GM19452 (cell line): ENCODE data around the gene PTGR2.
"Not testable (repeated sequence)": the region's sequence is repeated elsewhere in the genome, so short reads cannot be mapped to it uniquely, and the experiment has no call there.

ENCODE experiments used
- ATAC-seq: cut with Tn5 transposase; IDR thresholded peaks from one replicate; pipeline ENCODE4 v1.9.1; 2021; ENCODE audit not compliant: unreplicated experiment

The PTGR2 gene

GRCh38 chr14:73833034-73833433 is 18.6 kb upstream of the PTGR2 start:
- no peak for ATAC-seq

DNA sequence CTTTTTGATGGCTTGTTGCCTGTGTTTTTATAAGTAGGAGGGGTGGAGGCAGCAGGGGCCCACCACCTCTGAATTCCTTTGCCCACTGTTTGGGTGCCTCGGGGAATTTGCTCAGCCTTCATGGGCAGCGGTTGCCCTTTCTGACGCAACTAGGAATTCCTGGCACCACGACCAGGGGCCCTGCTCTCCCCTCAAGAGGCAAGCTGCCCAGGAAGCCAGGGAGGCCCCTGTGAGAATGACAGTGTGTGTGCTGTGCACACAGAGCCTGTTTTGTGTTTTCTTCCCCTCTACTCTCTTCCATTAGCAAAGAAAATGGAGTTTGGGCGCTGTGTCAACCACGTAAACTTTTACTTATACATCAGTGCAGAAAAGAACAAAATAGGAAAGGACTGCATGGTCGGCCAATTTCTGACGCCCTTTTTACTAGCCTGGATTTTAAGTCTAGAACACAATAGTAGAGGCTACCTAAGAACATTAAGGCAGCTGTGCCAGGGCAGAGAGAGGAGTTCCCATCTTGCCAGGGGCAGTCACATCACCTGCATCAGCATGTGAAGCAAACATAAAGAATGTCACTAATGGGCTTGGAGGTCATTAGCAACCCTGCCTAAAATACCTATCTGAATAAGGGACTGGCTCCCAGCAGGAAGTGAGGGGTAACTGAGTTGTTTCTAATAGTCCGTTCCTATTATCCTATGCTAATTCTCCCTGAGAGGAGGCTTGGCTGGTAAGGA is 17.9 kb upstream of the PTGR2 start:
- ATAC-seq: no peak

DNA sequence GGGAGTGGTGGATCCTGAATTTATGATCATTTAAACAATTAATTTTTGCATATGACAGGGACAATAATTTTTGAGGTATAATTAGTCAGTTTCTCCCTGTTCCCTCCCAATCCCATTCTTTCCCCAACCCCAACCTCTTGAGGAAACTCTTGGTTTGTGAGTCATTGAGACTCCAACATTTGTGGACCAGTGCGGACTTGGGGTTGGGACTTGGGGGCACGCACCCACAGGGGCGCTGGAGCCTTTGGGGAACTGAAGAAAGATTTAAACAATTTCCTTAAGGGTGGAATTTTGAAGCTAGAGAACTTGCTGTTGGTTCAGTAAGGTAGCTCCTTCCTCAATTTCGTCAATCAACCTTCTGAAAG is 17.4 kb upstream of the PTGR2 start:
- no peak for ATAC-seq

DNA sequence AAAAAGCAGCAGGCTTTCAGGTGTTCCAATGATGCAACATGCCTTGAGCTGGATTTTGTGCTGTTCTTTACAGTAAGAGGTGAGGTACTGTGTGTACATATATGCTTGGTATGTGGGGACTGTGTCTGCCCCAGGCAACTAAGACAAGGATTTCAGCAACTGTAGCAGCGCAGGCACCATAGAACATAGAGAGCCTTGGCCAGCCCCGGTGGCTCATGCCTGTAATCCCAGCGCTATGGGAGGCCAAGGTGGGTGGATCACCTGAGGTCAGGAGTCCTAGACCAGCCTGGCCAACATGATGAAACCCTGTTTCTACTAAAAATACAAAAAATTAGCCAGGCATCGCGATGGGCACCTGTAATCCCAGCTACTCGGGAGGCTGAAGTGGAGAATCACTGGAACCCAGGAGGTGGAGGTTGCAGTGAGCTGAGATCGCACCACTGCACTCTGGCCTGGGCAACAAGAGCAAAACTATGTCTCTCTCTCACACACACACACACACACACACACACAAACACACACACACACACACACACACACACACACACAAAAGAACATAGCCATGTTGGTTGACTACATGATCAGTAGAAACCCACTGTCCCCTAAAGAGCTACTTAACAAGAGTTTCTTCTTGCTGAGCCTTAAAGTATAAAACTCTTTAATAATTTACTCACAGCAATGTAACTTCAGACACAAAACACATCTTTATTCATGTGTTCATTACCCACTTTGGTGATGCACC is 13.2 kb upstream of the PTGR2 start:
- not testable (repeated sequence) for ATAC-seq

- ATAC-seq: no peak
Observed at GRCh38 chr14:73842201-73842600, 9.4 kb upstream of the PTGR2 start.

- ATAC-seq: no peak
Observed at GRCh38 chr14:73842851-73843250, 8.8 kb upstream of the PTGR2 start.

DNA sequence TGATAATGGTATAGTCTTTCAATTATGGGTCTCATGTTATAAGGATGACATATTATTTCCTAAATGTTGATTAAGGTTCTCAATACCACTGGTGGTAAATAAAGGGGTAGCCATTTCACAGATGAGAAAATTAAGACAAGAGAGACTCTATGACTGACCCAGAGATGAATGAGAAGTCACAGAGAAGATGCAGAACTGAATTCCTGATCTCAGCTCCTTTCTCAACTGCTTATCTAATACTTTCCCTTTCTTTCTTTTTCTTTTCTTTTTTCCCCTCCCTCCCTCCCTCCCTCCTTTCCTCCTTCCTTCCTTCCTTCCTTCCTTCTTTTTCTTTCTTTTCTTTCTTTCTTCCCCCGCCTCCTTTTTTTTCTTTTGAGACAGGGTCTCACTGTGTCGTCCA is 8.3 kb upstream of the PTGR2 start:
- no peak for ATAC-seq

- ATAC-seq: no peak
Observed at GRCh38 chr14:73846947-73847346, 4.7 kb upstream of the PTGR2 start.

GRCh38 chr14:73851000-73851399 is 631 bp upstream of the PTGR2 start:
- no peak for ATAC-seq

DNA sequence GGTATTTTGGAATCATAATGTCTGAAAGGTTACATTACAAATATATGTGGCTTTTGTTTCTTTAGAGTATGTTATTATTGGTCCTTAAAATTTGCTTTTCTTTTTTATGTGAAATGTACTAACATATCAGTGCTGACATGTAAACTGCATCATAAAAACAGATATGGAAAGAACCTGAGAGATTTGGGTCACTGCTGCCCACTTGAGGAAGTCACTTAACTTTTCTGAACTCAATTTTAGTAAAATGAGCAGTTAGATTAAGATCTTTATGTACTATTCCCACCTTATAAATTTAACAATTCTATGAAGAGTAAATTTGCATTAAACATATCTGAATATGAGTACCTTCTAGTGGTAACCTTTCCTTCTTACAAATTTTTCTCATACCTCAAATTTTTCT is 7.5 kb downstream of the PTGR2 start:
- ATAC-seq: no peak

DNA sequence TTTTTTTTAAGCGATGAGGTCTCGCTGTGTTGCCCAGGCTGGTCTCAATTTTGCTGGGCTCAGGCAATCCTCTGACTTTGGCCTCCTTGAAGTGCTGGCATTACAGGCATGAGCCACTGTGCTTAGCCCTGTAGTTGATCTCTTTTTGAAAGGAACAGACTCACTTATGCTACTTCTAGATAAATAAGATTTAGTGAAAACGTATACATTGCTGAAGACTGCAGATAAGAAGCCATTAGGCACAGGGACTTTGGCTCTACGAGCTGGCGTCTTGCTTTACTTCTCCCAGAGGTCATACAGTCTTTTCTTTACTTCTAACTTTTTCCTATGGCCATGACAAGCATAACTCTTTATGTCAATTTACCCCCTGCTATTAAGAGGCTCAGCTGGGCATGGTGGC is 9.4 kb downstream of the PTGR2 start:
- no peak for ATAC-seq

- ATAC-seq: no peak
Observed at GRCh38 chr14:73862480-73862879, 10.8 kb downstream of the PTGR2 start.

DNA sequence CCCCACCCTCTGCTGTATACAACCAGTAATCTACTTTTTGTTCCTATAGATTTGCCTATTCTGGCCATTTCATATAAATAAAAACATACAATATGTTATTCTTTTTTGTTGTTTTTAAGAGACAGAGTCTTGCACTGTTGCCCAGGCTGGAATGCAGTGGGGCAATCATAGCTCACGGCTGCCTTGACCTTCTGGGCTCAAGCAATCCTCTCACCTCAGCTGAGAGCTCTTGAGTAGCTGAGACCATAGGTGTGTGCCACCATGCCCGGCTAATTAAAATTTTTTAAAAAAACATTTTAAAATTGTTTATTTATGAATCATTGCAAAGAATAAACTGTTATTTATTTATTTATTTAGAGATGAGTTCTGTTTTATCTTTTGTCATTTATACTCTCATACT is 11.6 kb downstream of the PTGR2 start:
- ATAC-seq: no peak

DNA sequence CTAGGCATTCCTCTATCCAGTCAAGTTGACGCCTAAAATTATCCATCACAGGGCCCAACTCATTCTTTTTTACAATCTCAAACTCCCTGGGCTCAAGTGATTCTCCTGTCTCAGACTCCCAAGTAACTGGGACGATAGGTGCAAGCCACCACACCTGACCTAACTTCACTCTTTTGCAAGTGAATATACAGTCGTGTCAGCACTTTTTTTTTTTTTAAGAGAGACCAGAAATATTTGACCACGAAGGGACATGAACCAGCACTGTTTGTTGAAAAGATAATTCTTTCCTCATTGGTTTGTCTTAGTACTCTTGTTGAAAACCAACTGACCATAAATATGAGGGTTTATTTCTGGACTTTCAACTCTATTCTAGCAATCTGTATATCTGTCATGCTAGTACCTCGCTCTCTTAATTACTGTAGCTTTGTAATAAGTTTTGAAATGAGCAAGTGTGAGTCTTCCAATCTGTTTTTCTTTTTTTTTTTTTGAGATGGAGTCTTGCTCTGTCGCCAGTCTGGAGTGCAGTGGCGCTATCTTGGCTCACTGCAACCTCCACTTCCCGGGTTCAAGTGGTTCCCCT is 14.0 kb downstream of the PTGR2 start:
- no peak for ATAC-seq

- ATAC-seq: not testable (repeated sequence)
Observed at GRCh38 chr14:73869754-73870153, 18.1 kb downstream of the PTGR2 start.

- no peak for ATAC-seq
Observed at GRCh38 chr14:73870525-73871235, 19.0 kb downstream of the PTGR2 start.

GRCh38 chr14:73873660-73874059 is 22.0 kb downstream of the PTGR2 start:
- no peak for ATAC-seq

DNA sequence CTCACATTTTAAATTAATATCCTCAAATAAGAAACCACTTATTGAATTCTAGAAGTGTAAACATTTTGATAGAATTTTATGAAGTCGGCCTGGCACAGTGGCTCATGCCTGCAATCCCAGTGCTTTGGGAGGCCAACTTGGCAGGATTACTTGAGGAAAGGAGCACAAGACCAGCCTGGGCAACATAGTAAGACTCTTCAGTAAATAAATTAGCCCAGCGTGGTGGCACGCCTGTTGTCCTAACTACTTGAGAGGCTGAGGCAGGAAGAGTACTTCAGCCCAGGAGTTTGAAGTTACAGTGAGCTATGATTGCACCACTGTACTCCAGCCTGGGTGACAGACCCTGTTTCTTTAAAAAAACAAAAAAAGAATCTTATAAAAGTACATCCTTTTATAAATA is 26.2 kb downstream of the PTGR2 start:
- no peak for ATAC-seq

DNA sequence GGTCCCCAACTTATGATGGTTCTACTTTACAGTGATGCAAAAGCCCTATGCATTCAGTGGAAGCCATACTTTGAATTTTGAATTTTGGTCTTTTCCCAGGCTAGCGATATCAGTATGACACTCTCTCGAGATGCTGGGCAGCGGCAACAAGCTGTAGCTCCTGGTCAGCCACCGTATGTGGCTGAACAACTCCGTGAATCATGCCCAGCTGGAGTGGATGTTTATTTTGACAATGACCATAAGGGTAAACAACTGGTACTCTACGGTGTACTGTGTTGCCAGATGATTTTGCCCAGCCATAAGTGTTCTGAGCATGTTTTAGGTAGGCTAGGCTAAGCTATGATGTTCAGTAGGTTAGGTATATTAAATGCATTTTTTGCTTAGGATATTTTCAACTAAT is 26.8 kb downstream of the PTGR2 start:
- ATAC-seq: no peak

DNA sequence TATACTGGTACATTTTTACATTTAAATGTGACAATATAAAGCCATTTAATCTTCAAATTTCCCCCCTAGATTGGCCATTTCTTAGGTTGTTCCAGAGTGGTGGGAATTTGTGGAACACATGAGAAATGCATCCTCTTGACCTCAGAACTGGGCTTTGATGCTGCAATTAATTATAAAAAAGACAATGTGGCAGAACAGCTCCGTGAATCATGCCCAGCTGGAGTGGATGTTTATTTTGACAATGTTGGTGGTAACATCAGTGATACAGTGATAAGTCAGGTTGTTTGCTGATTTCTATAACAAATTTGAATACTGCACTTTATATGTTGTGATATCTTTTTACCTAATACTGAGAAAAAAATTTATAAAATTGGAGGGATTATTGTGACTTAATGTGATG is 27.4 kb downstream of the PTGR2 start:
- ATAC-seq: no peak

DNA sequence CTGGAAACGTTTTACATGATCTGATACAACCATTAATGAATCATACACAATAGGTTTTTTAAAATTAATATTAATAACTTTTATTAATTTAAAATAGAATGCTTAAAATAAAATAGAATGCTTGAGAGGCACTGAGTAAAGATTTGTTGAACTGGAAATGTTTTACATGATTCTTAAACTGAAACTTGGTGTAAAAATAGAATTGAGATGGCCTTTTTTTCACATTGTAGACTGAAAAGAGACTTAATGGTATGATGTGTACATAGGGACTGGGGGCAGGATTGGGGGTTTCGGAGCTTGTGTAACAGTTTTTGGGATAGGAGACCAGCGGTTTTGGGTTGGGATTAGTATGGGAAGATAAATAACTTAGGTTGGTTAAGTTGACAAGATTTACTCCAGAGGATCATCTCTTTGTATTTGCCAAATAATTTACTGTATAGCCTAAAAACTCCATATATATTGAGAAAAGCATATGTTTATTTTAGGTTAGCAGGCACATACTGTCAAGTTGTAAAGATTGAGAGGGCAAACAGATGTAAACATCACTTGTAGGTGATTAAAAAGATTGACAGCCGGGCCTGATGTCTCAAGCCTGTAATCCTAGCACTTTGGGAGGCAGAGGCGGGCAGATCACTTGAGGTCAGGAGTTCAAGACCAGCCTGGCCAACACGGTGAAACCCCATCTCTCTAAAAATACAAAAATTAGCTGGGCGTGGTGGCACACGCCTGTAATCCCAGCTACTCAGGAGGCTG is 33.0 kb downstream of the PTGR2 start:
- no peak for ATAC-seq
